GM10266 (cell line): Measurements from ENCODE around the gene AMBRA1.

ENCODE experiments used
- DNase-seq: peaks from one replicate; pipeline ENCODE4 v3.0.0; 2012; ENCODE audit errors: extremely low spot score
- TF ChIP-seq, protein P1 (sequence below): IDR thresholded peaks from 2 replicates; pipeline ENCODE4 v1.5.1; 2012; ENCODE audit warnings: mild to moderate bottlenecking, low read depth; ENCODE audit not compliant: control insufficient read depth, insufficient read depth; ENCODE audit errors: missing control alignments

AMBRA1 gene

GRCh38 chr11:46480166-46480726, 113.6 kb downstream of the AMBRA1 start:
- DNase-seq: no peak
- TF ChIP-seq, protein P1, sequence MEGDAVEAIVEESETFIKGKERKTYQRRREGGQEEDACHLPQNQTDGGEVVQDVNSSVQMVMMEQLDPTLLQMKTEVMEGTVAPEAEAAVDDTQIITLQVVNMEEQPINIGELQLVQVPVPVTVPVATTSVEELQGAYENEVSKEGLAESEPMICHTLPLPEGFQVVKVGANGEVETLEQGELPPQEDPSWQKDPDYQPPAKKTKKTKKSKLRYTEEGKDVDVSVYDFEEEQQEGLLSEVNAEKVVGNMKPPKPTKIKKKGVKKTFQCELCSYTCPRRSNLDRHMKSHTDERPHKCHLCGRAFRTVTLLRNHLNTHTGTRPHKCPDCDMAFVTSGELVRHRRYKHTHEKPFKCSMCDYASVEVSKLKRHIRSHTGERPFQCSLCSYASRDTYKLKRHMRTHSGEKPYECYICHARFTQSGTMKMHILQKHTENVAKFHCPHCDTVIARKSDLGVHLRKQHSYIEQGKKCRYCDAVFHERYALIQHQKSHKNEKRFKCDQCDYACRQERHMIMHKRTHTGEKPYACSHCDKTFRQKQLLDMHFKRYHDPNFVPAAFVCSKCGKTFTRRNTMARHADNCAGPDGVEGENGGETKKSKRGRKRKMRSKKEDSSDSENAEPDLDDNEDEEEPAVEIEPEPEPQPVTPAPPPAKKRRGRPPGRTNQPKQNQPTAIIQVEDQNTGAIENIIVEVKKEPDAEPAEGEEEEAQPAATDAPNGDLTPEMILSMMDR: no peak

DNA sequence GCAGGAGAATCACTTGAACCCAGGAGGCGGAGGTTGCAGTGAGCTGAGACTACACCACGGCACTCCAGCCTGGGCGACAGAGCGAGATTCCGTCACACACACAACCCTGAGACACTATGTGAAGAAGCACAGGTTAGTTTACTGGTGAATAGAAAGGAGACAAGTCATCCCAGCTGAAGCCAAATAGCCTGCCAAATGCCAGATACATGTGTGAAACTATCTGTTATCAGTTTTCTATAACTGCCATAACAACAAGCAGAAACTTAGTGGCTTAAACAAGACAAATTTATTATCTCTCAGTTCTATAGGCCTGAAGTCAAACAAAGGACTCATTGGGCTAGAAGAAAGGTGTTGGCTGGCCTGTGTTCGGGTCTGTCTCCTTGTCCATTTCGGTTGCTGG, 114.2 kb downstream of the AMBRA1 start:
- TF ChIP-seq, protein P1: no peak
- DNase-seq: no peak

GRCh38 chr11:46478196-46478595, 115.6 kb downstream of the AMBRA1 start:
- peak; percentile 12 for DNase-seq
- TF ChIP-seq, protein P1: no peak

GRCh38 chr11:46477136-46477535, 116.7 kb downstream of the AMBRA1 start:
- TF ChIP-seq, protein P1: no peak
- no peak for DNase-seq

- DNase-seq: no peak
Measured at GRCh38 chr11:46475926-46476545, 117.8 kb downstream of the AMBRA1 start.

DNA sequence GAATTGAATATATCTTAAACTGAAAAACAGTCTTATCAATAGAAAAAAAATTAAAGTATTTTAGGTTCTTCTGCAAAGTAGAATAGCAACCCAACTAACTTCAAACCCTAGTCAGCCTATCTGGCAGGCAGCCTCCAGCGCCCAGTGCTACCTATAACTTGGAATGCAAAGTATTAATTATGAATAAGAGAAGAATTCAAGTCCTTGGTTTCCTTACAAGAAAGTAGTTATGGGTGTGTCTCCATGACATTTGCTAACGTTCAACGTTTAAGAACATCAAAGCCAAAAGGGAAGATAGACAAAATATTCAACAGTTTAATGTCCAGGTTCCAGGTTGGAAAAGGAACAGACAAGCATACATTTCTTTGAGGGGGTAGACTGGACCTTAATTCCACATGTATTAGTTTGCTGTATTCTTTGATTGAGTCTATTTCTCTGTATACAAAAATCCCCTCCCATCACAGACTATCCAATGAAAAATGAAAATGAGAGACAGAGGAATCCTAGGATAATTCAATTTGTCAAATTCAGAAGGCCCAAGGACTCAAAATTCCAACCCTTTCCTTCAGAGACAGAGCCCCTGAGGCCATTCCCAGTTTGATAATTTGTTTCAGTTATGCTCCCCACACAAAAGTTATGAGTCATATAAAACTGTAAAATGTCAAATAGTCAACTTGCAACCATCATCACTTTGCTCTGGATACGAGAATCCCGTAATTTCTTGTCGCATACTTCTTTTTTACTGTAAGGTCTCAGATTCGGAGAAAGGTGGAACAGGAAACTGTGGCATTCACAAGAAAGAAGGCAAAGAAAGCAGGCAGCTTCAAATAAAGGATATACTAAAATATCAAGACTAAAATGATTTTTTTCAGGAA, 118.5 kb downstream of the AMBRA1 start:
- no peak for DNase-seq
- TF ChIP-seq, protein P1: no peak

More at GRCh38 chr11:46475926-46476545, 117.8 kb downstream of the AMBRA1 start:
- TF ChIP-seq, protein P1: no peak

DNA sequence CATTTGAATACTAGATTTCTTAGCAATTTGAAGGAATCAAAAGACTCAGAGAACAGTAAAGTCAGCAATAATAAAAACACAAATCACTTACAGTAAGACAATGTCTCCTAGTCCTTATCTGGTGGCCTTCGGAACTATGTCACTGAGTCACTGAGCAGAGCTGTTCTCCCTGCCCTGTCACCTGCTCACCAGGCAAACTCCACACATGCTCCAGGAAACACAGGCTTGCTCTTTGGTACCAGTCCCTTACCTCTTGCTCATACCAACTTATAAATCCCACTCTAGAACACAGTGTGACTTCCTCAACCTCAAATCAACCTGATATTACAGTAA, 121.2 kb downstream of the AMBRA1 start:
- TF ChIP-seq, protein P1: no peak
- no peak for DNase-seq
